ENCODE results near the gene ALG11.

DNA sequence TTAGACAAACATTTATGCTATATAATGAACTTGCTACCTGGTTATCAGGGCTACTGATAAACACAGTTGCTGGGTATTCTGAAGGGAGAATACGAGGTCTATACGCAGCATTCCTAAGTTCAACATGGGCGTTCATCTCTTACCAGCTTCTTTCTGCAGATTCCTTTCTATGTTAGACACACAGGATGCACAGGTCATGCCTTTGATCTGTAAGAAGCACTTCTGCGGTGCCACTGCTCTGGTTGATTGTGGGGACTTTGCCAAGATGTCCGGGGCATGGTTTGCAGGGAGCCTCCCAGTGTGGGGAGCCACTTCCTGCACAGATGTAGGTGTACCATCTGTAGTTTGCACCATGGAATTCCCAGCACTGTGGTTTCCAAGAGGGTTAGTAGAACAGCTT lies 41.8 kb upstream of the ALG11 start:
- TF ChIP-seq CTCF (IDR thresholded peaks at IDR 0.05): no peak
- no peak for TF ChIP-seq EZH2 (IDR thresholded peaks at IDR 0.05; ENCODE audit: borderline replicate concordance, insufficient read depth, low read depth, low read length, poor library complexity, severe bottlenecking)
